Right lung (tissue), 5 donors: ENCODE measurements around the gene RASD1. TPM values are rescaled to one million over a fixed set of nuclear protein-coding genes. Genes with fewer than 3 reads are reported as not detected.
"Not testable (repeated sequence)": the region's sequence is repeated elsewhere in the genome, so short reads cannot be mapped to it uniquely, and the experiment has no call there.

Experiments used
- DNase-seq, 2 donors: peaks; one replicate each; pipeline ENCODE4 v3.0.0-alpha.2; 2013
- polyA plus RNA-seq, 5 donors: library from polyadenylated mRNA; unstranded; fragments of 120-200 nt; gene quantifications; one replicate each; pipeline versions ENCODE4 v1.2.1 to v1.2.3, GENCODE V29; 2013; ENCODE audit warnings: inconsistent platforms in 1 of 5, low replicate concordance in 1 of 5; ENCODE audit not compliant: insufficient read length in 5 of 5, insufficient read depth in 1 of 5

RASD1 gene
- polyA plus RNA-seq, 5 donors: 1.5 to 3.4 (median 1.8) TPM

DNA sequence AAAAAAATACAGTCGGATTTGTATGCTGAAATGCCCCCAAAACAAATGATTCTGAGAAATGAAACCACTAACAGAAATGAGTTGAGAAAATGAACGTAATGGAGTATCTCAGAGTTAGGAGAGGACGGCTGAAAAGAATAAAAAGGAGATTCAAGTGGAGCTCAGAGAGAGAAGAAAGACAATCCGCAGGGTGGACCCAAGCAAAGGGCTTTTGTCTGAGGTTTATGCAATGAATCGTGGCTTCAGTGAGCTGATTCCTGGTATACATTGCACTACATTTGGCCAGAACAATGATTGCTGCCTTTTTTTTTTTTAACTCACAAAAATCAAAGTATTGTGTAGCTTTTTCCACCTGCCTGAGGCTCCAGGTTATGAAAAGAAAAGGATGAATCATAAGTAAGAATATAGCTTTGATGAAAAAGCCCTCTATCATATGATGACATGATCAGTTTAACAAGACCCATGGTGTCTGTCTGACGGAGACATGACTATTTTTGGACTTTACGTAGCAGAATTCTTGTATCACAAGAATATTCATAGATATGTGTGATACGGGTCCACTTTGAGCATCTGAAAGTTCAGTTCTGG lies 23.8 kb downstream of the RASD1 start:
- DNase-seq: no peak

DNA sequence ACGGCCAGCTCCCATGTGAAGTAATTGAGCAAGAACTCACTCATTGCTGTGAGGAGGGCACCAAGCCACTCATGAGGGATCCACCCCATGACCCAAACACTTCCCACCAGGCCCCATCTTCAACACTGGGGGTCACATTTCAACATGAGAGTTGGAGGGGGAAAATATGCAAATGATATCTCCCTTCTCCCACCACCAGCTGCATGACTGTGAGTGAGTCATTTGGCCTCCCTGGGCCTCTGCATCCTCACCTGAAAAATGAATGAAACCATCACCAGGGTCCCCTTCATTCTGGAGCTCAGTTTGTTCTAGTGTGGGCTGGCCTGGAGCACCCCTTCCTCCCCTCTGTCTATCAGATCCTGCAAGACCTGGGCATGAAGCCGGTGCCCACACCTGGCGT lies 26.2 kb downstream of the RASD1 start:
- no peak for DNase-seq

DNA sequence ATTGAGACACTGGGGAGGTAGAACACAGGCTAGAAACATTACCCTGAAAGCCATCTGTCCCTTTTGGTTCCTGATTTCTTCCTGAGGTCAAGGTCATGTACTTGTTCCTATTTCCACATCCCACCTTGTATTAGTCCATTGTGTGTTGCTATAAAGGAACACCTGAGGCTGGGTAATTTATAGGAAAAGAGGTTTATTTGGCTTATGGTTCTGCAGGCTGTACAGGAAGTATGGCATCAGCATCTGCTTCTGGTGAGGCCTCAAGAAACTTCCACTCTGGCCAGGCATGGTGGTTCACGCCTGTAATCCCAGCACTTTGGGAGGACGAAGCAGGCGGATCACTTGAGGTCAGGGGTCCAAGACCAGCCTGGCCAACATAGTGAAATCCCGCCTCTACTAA lies 26.8 kb downstream of the RASD1 start:
- DNase-seq: no peak

DNA sequence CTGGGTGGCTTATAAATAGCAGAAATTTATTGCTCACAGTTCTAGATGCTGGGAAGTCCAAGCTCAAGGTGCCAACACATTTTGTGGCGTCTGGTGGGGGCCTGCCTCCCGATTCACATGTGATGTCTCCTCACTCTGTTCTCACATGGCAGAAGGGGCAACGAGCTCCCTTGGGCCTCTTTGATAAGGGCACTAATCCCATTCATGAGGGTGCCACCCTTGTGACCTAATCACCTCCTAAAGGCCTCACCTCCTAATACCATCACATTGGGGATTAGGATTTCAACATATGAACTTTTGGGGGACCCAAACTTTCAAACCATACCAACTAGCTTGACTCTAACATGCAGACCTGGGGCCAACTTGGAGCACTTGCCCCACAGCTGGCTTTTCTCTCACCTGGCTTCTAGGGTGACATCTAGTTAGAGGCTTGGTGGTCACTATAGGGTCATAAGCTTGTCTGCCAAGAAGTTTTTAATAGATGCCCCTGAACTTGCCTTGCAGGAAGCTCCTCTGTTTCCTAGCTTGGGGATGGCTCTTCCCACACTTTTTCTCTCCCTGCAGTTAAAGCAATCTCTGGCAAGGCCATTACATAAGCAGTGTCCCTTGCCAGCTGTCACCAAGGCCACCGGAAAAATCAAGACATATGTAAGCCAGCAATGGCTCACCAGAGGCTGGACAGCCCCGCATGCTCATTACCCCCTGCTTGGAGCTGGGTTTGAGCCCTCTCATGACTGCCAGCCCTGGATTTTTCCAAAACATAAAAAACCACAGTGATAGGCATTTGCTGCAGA lies 27.8 kb downstream of the RASD1 start:
- no peak for DNase-seq

DNA sequence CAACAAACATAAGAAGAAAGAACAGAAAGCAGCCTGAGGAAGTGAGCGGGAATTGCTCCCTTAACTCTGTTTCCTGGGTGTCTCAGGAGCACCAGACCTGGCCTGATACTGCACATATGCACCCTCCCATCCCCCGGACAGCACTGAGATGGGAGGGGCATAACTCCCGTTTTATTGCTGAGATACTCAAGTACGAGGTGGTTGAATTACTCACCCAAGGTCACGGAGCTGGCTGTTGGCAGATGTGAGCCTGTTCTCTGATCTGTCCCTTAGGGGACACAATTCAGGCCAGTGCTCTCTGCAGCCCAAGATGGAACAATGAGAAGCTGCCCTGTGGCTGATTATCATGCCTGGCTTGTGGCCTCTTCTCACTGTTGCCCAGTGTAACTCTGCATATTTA lies 28.5 kb downstream of the RASD1 start:
- no peak for DNase-seq

DNA sequence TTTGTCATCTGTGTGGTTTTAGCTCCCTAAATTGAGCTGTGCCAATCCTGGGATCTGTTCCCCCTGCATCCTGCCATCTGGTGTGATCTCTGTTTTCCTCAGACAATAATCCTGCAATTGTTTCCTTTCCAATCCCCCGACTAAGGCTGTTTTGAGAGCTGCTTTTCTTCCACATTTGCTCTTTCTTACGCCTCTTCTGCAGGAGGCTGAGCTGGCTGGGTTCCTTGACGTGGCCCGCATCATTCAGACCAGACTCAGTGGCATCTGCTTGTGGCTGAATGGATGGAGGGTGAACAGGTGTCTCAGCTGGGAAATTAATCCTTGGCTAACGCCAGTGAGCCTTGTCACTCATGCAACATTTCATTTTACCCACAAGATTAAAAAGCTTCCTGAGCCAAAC lies 29.2 kb downstream of the RASD1 start:
- no peak for DNase-seq

DNA sequence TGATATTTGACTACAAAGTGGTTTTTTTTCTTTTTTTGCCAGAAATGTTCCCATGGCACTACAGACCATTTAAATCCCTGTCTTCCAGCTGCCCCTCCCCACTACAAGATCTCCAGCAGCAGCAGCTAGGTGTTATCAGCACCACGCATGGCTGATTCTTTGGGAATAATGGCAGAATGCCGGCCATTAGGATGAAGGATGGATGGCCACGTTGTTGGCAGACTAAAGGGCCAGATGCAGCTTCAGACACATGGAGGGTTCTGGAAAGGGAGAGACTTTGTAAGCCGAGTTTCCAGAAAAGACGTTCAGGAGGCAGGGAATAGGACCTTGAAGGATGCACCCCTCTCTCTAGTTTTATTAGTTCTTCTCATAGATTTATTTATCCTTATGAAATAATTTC lies 29.7 kb downstream of the RASD1 start:
- DNase-seq: no peak

DNA sequence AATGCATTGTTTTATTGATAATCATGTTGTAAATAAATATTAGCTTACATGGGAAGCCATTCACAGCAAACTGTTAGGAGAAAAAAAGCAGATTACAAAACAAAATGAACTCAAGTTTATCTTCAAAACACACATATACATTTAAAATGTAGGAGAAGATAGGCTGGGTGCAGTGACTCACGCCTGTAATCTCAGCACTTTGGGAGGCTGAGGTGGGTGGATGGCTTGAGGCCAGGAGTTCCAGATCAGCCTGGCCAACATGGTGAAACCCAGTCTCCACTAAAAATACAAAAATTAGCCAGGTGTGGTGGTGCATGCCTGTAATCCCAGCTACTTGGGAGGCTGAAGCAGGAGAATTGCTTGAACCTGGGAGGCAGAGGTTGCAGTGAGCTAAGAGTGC lies 30.3 kb downstream of the RASD1 start:
- not testable (repeated sequence) for DNase-seq

DNA sequence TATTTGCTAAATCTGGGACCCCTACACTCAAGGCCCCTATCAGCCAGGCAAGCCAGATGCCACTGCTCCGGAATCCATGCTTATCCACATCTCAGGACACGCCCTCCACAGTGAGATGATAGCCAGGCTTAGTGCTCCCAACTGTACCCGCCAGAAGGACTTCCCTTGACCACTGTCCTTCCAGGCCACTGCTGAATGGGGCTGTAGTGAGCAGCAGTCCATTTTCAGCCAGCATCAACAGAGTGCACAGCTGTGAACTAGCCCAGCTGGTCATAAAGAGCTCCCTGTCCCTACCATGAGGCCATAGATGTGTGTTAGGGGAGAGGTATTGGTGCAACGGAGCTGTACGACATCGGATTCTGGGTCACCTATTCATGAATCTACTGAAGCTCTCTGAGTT lies 32.4 kb downstream of the RASD1 start:
- DNase-seq: no peak

DNA sequence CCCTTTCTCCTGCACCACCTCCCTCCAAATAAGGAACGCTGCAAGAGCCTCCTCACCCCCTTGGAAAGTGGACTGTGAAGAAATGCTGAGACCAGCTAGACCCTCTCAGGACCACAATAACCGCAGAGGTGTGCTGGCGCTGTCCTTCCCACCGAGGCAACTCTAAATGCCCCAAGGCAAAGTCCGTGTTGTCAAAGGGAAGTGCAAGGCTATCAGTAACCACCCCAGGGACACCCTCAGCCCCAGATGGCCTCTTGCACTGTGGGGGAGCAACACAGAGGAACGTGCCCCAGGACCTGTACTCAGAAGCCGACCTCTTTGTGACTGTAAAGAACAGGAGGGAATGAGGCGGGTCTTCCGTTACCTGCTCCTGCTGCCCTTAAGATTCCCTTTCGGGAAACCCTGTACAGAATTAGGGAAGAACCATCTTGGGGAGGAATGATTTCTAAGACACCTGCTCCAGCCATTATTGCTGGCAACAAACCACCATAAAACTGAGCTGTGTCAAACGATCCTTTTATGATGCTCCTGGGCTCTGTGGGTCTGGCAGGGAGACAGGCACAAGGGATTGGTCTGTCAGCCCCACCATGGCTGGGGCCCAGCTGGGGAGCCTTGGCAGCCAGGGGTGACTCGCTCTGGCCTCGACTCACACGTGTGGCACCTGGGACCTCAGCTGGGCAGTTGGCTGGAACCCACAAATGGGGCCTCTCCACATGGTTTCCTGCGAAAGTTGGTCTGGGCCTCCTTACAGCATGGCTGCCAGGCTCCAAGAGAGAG lies 34.0 kb downstream of the RASD1 start:
- no peak for DNase-seq

DNA sequence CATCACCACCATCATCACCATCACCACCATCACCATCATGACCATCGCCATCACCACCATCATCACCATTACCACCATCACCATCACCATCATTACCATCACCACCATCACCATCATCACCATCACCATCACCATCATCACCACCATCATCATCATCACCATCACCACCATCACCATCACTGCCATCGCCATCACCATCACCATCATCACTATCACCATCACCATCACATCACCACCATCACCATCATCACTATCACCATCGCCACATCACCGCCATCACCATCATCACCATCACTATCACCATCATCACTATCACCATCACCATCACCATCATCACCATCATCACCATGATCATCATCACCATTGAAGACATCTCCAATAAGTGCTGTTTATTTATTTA lies 36.2 kb downstream of the RASD1 start:
- DNase-seq: no peak

DNA sequence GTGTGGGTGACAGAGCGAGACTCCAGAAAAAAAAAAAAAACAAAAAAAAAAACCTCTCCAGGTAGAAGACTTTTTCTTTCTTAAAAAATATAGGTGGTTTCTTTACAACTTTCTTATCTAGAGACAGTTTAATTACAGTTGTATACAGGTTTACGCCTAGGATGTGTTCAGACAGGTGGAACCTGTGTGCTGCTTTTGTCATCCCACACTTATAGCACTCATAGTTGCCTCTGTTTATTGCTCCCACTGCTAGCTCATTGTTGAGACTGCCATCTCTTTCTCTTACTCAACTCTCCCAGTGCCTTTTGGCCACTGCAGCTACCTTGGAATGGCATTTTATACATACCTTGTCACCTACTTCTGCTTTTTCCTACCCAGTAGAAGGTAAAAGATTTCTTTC lies 38.5 kb downstream of the RASD1 start:
- no peak for DNase-seq

DNA sequence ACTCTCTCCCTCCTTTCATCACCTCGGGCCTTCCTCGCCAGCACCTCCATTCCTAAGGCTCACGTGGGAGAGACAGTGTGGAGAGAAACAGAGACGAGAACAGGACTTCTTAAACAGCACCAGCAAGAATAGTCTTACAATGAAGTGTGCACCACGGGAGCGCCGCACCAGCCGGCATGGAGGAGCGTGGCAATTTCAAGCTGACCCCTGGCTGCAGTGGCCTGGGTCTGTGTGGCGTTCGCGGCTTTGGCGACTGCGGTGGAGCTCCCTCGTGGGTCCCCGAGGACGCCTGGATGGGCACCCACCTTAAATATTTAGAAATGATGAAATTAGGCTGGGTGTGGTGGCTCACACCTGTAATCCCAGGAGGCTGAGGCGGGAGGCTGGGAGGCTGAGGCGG lies 39.9 kb downstream of the RASD1 start:
- no peak for DNase-seq

DNA sequence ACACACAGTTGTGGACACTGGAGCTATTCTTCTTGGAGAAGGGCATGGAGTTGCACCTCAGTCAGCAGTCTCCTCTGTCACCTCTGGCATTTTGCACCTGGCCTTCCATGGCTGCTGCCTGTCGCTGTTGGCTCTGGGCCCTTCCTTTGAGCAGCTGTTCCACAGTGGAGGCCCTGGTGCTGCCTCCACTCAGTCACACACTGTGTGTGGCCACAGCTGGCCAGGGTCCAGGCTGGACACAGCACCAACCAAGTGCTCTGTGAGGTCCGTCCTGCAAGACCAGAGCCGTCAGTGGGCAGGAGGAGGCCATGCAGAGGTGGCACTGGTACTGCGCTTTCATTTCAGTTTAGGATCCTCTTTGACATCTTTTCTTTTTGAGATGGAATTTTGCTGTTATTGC lies 41.0 kb downstream of the RASD1 start:
- DNase-seq: no peak

DNA sequence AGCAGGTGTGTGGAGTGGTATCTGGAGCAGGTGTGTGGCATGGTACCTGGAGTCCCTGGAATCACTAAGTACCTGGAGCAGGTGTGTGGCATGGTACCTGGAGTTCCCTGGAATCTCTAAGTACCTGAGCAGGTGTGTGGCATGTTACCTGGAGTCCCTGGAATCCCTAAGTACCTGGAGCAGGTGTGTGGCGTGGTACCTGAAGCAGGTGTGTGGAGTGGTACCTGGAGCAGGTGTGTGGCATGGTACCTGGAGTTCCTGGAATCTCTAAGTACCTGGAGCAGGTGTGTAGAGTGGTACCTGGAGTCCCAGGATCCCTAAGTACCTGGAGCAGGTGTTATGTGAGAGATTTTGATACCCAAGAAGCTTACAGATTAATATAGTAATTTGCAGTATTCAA lies 41.5 kb downstream of the RASD1 start:
- not testable (repeated sequence) for DNase-seq

DNA sequence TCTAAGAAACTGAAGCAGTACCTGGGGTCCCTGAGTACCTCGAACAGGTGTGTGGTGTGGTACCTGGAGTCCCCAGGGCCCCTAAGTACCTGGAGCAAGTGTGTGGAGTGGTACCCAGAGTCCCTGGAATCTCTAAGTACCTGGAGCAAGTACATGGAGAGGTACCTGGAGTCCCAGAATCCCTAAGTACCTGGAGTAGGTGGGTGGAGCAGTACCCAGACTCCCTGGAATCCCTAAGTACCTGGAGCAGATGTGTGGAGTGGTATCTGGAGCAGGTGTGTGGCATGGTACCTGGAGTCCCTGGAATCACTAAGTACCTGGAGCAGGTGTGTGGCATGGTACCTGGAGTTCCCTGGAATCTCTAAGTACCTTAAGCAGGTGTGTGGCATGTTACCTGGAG lies 41.9 kb downstream of the RASD1 start:
- no peak for DNase-seq

DNA sequence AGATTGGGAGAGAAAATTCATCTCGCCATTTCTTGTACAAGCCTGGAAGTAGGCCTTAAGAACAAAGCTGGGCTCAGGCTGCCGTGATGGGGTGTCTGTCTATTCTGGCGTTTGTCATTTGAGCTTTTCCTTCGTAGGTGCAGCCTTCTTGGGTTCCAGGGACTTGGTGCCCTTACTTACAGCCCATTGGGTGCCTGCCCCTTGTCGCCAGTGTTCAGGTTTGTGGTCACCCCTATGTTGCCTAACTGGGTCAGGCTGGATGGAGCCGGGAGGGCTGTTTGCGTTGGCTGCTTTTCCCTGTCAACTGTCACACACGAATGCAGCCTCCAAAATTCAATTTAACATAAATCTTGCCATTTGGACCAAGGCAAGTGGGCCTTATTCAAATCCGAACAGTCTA lies 43.1 kb downstream of the RASD1 start:
- DNase-seq: no peak

DNA sequence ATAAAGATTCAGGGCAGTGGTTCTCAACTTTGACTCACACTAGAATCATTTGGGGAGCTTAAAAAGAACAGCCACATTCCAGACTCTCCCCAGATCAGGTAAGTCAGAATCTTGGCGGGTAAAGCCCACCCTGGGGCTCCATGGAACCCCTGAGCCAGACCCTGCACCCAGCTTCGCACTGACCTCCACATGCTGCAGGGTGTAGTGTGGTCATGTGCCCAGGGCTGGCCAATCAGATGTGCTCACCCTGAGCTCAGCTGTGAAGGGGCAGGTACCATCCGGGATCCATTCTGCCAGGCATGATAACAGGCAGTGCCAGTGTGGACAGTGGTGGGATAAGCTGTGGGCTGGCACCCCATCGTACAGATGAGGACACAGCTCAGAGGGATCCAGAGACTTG lies 47.5 kb downstream of the RASD1 start:
- no peak for DNase-seq

DNA sequence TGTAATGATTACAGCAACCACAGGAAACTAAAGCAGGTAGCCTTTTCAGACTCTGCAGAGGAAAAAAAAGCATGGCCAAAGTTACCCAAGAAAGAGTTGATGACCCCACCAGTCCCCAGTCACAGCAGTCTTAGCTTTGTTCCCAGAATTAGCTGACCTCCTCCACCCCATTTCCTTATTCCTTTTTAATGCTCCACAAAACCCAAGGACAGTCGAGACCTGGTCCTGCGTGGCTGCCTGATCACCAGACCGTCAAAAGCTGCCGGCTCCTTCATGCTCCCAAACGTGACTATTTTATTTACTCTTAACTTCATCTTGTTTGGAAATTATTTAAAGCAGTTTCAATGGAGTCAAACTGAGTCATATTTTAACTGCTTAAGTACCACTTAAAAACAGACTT lies 48.1 kb downstream of the RASD1 start:
- no peak for DNase-seq

DNA sequence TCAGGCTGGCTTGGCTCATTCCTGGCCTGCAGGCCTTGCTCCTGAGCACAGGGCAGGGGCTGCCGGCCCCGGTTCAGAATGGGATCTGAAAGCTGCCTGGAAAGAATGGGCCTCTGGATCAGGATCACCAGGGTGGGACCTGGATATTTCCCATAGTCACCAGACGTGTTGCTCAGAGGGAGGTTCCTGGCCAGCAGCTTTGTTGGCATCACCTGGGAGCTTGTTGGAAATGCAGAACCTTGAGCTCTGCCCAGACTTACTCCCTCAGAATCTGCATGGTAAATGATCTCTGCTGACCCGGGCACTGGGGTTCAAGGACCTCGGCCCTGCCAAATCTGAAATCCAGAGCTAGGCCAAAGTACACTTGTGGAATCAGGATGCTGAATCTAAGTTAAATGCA lies 48.9 kb downstream of the RASD1 start:
- no peak for DNase-seq

DNA sequence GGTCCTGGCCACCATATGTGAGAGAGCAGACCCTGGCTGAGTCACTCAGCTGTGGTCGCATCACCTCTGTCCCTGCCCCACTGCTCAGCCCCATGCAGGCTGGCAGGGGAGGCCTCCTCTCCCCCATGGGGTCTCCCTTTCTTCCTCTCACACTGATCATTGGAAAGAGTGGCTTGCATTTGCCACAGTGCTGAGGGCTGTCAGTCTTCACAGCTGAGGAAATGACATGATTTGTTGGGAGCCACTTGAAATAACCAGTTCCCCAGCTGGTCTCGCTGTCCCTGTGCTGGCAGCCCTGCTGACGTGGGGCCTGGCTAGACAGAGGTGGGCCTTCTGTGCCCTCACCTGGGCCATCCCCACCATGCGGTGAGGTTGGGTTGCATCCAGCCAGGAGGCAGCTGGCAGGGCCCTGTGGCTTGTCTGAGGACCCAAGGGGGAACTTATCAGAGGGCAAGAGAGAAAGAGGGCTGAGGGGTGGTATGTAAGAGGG lies 49.5 kb downstream of the RASD1 start:
- no peak for DNase-seq

DNA sequence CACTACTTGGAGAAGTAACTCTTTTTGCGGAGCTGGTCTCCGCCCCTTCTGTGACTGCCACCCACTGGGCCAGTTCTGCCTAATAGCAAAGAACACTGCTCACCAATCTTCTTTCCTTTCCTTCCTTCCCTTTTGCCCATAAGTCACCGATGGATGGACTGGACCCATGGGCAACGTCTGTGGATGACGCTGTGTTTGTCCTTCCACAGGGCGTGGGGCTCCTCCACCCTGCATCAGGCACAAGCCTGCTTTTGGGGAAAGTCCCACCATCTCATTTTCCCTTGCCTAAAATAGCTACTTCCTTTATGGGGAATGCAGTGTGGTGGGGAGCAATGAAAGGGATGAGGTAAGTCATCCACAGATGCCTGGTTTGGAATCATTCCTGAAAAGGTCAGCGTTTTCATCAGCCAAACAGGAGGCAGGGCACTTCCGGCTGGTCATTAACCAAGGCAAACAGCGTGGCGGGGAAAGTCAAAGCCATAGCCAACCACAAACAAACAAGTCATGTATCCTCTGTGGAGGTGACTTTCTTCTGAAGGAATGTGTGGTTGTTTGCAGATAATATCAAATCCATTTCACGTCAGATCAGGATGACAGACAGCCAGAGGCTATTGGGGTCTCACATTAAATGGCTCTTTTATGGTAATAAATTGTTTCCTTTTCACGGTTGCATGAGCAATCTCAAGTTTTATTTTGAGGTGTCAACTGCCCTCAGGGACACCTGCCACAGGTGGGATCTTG lies 50.1 kb downstream of the RASD1 start:
- peak; percentile 10 to 28 for DNase-seq
